ENCODE results near the gene TCEA2.

The TCEA2 gene

DNA sequence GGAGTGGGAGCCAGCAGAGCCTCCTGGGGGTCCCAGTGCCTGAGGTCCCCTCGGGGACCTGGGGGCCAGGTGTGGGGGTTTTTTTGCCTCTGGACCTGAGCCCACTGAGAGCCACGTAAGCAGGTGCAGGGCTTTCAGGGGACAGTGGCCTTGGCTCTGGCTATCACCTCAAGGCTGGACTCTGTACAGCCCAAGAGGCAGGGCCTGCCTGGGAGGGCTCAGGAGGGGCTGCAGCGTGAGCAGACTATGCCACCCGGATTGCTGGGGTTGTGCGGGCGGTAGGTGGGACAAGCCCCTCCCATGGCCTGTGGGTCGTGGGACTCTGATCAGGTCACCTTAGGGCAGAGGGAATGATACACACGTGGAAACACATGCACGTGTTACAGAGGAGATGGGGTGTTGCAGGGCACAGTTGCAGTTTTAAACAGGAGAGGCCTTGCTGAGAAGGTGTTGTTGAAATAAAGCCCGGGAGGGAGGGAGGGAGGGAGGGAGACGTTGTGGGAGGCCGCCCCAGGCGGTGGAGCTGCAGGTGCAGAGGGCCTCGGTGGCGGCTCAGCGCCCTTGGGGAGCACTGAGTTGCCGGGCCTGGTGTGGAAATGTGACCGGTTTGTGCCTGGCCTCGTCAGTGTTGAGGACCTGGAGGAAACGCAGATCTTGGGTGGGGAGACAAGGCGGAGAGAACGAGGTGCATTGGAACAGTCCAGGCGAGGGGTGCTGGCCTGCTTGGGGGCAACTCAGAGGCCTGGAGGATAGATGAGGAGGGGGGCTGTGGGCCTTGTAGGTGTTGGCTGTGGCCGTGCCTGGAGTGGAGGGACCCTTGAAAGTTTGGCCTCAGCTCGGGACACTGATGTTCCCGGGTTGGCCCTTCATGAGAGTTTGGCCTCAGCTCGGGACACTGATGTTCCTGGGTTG, 2.3 kb downstream of the TCEA2 start:
- DNase-seq (ENCODE audit: low read depth): no peak

DNA sequence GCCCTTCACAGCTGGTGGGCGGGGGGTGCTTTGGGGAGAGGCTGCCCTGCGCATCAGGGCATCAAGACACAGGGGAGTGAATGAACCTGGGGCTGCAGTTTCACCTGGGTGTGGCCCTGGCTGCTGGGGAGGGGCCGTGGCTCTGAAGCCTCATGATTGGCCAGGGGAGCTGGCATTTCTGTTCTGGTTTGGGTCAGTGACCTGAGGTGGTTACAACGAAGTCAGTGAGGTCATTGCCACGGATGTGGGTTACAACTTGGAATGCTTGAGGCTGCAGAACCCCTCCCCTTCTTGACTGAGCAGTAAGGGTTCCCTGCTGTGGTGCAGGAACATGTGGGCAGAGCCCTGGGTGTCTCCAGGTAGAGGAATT, 3.0 kb downstream of the TCEA2 start:
- DNase-seq (ENCODE audit: low read depth): no peak

DNA sequence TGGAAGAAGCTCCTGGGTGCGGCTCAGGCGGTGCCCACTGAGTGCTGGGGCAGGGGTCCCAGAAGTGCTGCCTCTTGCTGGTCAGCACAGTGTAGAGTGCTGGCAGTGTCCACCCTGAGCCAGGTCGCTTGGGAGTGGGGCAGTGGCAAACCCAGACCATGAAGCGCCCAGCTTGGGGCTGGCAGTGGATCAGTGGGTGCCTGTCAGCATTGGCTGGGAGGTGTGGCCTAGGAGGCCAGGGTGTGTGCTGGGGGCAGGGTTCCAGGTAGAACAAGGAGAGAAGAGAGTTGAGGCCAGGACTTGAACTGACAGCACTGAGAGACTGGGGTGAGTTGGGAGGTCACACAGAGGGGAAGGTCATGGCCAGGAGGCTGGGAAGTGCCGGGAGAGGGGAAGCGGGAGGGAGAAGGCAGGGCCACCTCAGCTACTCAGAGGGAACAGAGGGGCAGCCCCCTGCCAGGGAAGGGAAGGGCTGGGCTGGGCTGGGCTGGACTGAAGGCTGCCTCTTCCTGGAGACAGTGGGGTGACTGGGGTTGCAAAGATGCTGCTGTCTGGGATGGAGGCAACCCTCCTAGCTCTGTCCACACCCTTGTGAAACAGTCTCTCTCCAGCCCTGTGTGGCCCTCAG, 4.1 kb downstream of the TCEA2 start:
- no peak for DNase-seq (ENCODE audit: low read depth)

DNA sequence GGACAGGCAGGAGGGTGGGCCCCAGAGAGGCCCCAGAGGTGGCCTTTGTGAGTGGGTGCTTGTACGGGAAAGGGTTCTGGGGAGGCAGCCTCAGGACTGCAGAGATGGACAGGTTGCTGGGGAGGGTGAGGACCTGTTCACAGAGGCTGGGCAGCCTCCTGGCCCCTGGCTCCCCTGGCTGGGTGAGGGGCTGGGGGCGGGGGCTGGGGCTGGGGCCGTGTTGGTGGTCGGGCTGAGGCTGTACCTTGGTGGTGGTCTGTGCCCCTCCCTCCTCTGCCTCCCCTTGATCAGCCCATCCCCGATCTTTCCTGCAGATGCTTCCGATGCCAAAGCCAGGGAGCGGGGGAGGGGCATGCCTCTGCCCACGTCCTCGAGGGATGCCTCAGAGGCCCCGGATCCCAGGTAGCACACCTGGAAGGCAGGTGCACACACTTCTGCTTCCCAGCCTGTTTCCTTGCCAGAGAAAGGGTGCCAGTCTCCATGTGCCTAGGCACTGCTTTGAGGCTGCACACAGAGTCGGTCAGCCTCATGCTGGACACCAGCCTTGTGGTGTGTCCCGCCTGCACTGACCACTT, 4.8 kb downstream of the TCEA2 start:
- no peak for DNase-seq (ENCODE audit: low read depth)

DNA sequence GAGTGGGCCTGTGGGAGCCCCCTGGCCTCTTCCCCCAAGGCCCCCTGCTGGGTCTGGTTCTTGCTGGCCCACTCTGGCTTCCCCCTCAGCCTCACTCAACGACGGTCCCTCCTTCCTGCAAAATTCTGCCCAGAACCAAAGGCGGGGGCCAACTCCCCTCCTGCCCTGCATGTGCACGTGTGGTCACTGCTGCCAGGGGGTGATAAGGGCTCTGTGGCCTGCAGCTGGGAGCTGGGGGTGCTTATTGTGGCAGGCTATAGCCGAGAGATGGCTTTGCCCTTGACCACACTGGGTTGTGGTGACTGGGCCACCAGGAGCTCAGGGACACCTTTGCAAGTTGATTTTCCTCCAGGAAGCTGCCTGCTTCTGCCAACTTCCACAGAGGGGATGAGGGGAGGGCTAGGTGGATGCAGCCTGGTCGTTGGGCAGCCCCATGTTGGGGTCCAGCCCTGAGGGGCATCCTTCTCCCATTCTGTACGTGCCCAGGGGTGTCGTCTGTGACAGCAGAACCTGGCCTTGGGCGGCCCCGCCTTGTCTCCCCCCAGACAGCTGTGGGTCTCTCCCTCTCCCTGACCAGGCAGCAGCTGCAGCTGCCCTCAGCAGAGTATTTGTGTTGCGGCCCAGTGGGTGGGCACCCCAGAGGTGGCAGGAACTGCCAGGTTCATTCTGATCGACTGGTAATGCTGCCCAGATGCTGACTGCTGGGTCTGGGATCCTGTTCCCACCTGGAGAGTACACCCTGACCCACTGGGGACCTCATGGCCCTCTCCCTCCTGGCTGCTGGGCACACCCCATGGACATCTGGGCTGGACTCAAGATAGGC, 5.6 kb downstream of the TCEA2 start:
- no peak for DNase-seq (ENCODE audit: low read depth)

DNA sequence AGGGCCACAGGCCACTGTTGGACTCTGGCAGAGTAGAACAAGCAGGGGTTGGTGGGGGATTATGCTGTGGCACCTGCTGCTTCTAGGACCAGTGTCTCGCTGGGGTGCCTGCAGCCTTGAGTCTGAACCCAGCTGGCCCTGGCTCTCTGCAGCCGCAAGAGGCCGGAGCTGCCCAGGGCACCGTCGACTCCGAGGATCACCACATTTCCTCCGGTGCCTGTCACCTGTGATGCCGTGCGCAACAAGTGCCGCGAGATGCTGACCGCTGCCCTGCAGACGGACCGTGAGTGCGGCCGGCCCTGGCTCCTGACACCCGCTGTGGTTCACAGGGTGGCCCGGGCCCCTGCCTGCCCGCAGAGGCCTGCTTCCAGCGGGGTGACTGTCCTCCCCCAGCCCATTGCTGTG, 6.2 kb downstream of the TCEA2 start:
- no peak for DNase-seq (ENCODE audit: low read depth)

DNA sequence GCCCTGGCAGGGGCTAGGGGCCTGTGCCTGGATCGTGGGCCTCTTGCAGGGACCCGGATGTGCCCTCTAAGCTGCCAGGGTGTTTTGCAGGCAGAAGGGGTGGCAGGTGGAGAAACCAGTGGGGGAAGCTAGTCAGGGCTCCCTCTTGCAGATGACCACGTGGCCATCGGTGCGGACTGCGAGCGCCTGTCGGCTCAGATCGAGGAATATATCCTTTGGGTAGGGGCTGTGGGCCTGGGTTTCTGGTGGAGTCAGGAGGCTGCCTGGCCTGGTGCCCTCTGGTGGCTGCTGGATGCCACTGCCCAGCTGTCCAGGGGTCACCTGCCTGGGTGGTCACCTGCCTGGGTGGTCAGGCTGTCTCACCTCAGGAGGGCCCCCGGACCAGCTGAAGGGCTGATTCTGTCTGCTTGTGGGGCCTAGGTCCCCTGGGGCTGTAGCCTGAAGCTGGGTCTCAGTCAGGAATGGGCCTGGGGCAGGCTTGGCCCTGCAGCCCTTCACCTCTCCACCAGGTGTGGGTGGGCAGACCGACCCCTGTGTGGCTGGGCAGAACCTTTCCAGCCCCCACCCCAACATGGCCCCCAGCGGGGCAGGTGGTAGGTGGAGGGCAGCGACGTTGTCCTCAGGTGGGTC, 6.7 kb downstream of the TCEA2 start:
- DNase-seq (ENCODE audit: low read depth): no peak

DNA sequence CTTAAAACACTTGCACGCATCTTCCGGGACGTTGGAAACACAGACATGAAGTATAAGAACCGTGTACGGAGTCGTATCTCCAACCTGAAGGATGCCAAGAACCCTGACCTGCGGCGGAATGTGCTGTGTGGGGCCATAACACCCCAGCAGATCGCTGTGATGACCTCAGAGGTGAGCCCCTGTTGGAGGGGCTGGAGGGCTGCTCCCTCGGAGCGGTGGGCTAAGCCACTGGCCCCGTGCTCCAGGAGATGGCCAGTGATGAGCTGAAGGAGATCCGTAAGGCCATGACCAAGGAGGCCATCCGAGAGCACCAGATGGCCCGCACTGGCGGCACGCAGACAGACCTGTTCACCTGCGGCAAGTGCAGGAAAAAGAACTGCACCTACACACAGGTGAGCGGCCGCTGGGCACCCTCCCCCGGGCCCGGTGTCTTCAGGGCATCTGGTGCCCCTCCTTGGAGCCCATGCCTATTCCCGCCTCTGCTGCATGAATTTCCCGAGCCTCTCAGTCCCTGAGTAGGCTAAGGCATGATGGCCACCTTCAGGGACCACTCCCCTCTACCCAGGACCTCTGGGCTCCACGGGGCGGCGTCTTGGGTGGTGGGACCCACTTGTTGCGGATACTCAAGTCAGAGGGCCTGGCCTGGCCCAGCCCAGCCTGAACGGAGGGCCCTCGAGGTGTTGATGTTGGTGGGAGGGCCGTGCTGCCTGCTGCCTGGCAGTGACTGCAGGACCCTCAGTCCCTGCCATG, 7.4 kb downstream of the TCEA2 start:
- no peak for DNase-seq (ENCODE audit: low read depth)

DNA sequence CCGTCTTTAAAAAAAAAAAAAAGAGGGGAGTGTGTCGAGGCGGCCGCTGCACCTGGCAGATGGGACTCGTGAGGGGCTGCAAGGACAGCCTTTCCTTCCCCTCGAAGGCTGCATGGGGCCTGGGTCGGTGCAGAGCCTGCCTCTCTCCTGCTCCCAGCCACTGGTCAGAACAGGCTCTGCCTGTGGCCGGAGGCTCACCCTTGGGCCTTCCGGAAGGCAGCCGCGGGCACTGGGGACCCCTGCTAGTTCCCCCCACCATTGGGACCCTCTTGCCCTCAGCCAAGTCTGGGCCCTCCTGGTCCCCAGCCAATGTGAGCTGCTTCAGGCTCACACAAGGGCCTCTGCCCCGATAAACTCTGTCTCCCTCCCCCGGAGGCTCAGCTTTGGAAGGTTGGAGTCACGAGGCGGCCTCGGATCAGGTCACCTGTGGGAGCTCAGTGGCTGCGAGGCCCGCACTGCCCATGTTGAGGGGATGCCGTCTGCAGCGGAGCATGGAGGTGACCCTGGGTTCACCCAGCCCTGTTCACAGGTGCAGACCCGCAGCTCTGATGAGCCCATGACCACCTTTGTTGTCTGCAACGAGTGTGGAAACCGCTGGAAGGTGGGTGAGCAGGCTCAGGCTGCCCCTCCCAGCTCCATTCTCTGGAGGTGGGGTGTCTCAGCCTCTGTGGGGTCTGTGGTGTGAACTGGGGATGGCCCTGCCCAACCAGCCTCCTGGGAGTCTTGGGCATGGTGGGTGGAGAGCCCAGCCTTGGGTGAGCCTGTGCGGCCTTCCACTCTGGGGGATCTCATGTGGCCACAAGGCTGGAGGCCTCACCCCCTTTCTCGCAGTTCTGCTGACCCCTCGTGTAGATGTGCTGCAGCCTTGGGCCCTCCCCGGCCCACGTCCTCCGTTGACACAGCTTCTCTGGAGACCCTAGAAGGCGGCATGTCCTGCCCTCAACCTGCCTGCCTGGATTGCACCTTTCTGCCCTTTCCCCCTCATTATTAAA, 8.6 kb downstream of the TCEA2 start:
- no peak for DNase-seq (ENCODE audit: low read depth)

DNA sequence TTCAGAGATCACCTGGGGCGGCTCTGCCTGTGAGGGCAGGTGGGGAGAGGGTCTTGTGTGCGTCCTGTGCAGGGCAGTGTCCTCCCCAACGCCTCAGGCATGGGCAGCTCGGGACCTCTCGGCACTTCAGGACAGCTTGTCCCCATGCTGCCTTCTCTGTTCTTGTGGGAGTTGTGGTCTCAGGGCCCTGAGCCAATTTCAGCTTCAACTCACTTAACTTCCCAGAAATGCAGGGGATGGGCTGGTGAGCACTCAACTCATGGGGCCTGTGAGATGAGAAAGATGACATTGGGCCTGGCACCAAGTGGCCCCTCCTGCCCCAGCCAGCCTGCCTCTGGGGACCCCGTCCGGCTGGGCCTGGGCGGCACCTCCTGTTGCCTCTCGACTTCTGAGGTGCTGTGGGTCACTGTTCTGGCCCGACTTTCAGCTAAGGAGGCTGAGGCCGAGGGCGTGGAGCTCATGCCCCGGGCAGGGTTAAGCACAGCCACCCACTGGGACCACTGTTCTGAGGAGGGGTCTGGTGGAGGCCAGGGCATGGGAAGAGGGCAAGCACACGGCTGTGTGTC, 9.6 kb downstream of the TCEA2 start:
- DNase-seq (ENCODE audit: low read depth): no peak

DNA sequence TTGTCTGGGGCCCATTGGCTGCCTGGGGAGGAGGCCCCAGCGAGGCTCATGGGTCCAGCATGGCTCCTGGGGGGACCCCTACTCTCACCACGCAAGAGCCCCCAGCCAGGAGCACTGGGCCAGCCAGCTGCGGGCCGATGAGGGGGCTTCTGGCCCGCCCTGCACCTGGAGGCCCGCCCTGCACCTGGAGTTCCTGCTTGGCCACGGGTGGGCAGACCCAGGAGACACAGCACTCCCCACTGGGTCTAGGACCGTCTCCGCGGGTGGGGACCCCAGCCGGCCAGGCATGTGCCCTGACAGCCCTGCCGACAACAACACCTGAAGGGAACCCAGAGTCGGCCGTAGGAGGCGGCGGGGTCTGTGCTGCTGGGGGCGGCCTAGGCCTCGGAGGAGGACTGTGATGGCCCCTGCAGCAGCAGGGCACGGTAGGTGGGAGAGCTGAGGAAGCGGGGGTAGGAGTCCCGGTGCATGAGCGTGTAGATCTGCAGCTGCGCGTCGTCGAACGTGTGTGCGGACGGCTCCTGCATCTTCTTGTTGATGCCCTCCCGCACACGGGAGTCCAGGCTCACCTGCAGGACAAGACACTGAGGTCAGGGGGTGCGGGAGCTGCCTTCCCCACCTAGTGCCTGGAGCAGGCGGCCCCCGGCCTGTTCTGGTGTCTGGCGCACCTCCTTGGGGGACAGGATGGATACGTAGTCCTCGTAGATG, 10.6 kb downstream of the TCEA2 start:
- DNase-seq (ENCODE audit: low read depth): no peak

DNA sequence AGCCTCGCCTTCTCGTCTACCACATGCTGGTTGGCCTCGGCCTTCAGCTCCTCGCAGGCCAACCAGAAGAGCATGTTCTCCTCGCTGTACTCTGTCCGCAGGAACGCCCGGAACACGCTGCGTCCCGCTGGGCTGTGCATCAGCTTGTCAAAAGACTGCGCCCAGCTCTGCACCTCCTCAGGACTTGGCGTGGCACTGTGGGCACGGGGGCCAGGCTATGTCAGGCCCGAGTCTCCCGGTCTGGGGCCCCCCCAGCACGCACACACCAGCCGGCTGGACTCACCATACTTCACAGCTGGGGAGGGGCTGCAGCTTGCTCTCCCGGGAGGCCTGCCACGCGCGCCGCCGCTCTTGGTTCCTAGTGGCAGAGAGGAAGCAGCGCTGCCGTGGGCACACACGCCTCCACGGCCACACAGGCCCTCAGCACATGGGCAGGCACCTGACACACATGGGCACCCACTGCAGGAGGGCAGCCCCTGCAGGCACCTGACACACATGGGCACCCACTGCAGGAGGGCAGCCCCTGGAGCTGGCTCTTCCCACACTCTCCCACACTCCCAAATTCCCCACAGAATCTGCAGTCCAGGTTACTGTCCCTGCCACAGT, 11.3 kb downstream of the TCEA2 start:
- no peak for DNase-seq (ENCODE audit: low read depth)

DNA sequence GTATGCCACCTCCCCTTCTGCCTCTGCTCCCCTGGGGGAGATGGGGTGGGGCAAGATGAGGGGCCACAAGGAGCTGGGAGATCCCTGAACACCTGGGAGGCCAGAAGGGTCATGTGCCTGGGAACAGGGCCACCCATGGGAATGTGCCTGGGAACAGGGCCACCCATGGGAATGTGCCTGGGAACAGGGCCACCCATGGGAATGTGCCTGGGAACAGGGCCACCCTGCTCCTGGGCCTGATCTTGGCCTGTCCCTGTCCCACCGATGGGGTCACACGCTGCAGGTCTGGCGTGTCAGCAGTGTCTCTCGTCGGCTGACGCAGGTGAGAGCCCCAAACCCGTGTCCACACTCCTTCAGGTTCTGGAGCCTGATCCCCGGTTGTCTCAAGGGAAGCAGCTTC, 12.0 kb downstream of the TCEA2 start:
- no peak for DNase-seq (ENCODE audit: low read depth)

DNA sequence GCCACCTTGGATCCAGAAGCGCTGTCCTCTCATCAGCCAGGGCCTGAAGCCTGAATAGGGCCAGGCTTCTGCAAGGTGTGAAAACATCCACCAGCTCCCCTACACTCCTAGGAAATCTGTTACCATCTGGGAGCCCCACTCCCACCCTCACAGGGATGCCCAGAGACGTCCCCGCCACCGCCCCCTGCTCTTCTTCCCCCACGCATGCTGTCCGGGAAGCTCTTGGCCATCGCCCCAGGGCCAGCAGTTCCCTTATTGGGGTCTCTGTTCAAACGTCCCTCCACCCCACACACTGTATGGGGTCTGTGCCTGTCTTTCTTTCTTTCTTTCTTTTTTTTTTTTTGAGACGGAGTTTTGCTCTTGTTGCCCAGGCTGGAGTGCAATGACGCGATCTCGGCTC, 12.6 kb downstream of the TCEA2 start:
- no peak for DNase-seq (ENCODE audit: low read depth)

DNA sequence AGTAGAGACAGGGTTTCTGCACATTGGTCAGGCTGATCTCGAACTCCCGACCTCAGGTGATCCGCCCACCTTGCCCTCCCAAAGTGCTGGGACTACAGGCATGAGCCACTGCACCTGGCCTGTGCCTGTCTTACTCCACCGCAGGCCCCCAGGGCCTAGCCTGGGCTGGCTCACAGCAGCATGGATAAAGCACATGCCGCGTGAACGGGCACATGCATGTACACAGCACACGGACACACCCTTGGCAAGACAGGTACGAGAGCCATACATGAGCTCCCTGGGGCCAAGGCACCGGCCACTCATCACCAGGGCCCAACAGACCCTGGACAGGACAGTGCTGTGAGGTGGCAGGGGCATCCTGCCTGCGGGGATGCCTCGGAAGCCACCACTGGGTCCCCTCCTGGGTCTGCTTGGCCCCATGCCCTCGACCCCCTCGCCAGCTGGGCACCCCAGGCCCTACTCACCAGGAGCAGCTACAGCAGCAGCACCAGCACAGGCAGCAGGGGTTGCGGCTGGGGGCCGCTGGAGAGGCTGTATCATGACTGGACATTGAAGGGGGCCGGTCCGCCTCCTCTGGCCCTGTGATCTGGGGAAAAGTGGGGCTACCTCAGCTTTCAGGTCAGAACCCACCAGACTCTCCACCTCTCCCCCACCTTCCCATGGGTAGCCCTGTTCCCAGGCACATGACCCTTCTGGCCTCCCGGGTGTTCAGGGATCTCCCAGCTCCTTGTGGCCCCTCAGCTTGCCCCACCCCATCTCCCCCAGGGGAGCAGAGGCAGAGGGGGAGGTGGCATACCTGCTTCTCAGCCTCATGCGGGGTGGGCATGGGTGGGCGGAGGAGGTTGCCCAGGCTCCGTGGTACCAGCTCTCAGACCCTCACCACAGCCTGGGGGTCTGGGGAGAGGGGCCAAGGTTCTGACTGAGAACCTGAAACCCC, 13.3 kb downstream of the TCEA2 start:
- no peak for DNase-seq (ENCODE audit: low read depth)

DNA sequence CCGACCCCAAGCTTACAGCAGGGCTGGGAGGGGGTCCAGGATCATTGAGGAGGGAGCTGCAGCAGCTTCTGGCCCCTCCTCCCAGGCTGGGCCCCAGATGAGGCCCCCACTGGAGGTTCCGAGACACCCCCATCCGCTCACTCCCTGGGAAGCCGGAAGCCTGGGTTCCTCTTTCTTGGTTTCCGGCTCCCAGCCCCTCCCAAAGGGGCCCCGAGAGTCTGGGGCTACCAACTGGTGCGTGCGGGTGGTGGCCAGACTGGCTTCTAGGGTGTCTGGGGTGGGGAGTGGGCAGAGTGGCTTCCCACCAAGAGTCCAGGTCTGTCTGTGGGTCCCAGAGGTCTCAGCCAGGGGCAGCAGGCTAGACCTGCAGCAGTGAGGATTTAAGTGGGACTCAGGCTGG, 14.1 kb downstream of the TCEA2 start:
- DNase-seq (ENCODE audit: low read depth): no peak

DNA sequence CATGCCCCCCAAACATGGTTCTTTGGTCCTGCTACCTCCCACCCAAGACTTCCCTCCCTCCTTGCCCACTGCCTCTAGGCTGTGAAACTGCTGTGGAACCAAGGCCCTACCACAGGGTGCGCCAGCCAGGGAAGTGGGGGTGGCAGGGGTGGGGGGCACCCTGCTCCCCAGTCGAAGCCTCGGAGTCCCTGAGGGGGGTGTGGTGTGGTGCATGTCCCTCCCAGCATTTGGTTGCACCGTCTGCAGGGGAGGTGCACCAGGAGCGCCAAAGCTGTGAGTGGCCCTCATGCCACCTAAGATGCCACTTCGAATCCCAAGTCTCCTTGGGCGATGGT, 14.5 kb downstream of the TCEA2 start:
- no peak for DNase-seq (ENCODE audit: low read depth)

Data from T follicular helper cell (primary cell).